Caki2 (cell line): ENCODE data around the gene NAA11. TPM values are rescaled to one million over a fixed set of nuclear protein-coding genes. Genes with fewer than 3 reads are reported as not detected.
"Not testable (repeated sequence)": the region's sequence is repeated elsewhere in the genome, so short reads cannot be mapped to it uniquely, and the experiment has no call there.

Experiments used
- DNase-seq: peaks from one replicate; pipeline ENCODE4 v3.0.0-alpha.2; 2015; ENCODE audit warnings: low read depth
- in situ Hi-C: cut with HindIII; loops from 2 replicates; pipeline ENCODE4 v1.10.0; 2016; ENCODE audit warnings: low sequenced_read_pairs, low pct_unique_long_range_greater_than_20kb, mixed read lengths
- total RNA-seq: library from RNA; depleted of rRNA; stranded (reverse); fragments of >200 nt; shearing (Covaris generic); gene quantifications from 2 replicates; pipeline ENCODE4 v1.2.3, GENCODE V29; 2014; ENCODE audit warnings: low replicate concordance; rRNA removed

Gene NAA11
- total RNA-seq, 1 experiment from 2014 or later = not detected

- DNase-seq, in situ Hi-C loops: not testable (repeated sequence)
Measured at GRCh38 chr4:79277467-79277866, 48.4 kb downstream of the NAA11 start.

- in situ Hi-C loops = no loop called here
- no peak for DNase-seq
Measured at GRCh38 chr4:79273915-79274314, 51.9 kb downstream of the NAA11 start.

GRCh38 chr4:79272761-79273160 lies 53.1 kb downstream of the NAA11 start:
- in situ Hi-C loops = no loop called here
- no peak for DNase-seq

GRCh38 chr4:79272126-79272525 lies 53.7 kb downstream of the NAA11 start:
- no peak for DNase-seq
- in situ Hi-C loops = no loop called here

GRCh38 chr4:79267671-79268070 lies 58.2 kb downstream of the NAA11 start:
- no peak for DNase-seq
- in situ Hi-C loops = no loop called here

Other genes starting within 250 kb of the NAA11 start
- gene GK2, start 82.2 kb upstream of the NAA11 start, total RNA-seq = not detected in 2 replicates